Hematopoietic multipotent progenitor cell (in vitro differentiated cells): ENCODE measurements around the gene NTNG2. TPM values are rescaled to one million over a fixed set of nuclear protein-coding genes. Genes with fewer than 3 reads are reported as not detected.

ENCODE experiments used
- DNase-seq, 3 donors: peaks; one replicate each; pipeline ENCODE4 v3.0.0-alpha.2; 2011 to 2015; ENCODE audit warnings: low read depth in 2 of 3, low spot score in 2 of 3
- total RNA-seq: library from RNA; depleted of rRNA; stranded (reverse); fragments of >200 nt; gene quantifications from one replicate; pipeline ENCODE4 v1.2.3, GENCODE V29; 2012

NTNG2 gene
- total RNA-seq, 1 donor: 22.1 TPM

- DNase-seq: no peak
Measured at GRCh38 chr9:132244582-132245455, 83.0 kb downstream of the NTNG2 start.

GRCh38 chr9:132245465-132245864 lies 83.6 kb downstream of the NTNG2 start:
- DNase-seq: no peak

GRCh38 chr9:132247942-132248341 lies 86.1 kb downstream of the NTNG2 start:
- no peak for DNase-seq

GRCh38 chr9:132249123-132249522 lies 87.3 kb downstream of the NTNG2 start:
- DNase-seq: no peak

GRCh38 chr9:132249690-132250089 lies 87.8 kb downstream of the NTNG2 start:
- DNase-seq: no peak

GRCh38 chr9:132250324-132251262 lies 88.7 kb downstream of the NTNG2 start:
- DNase-seq: no peak

- DNase-seq: no peak
Measured at GRCh38 chr9:132260846-132261245, 99.0 kb downstream of the NTNG2 start.

- no peak for DNase-seq
Measured at GRCh38 chr9:132266017-132266416, 104.2 kb downstream of the NTNG2 start.

- DNase-seq: no peak
Measured at GRCh38 chr9:132267660-132268059, 105.8 kb downstream of the NTNG2 start.

GRCh38 chr9:132268725-132269352 lies 107.0 kb downstream of the NTNG2 start:
- peak; percentile 57 to 86 (median 64) for DNase-seq

GRCh38 chr9:132269704-132270516 lies 108.1 kb downstream of the NTNG2 start:
- peak in 1 of 3 donors; percentile 39 for DNase-seq

GRCh38 chr9:132274861-132275260 lies 113.0 kb downstream of the NTNG2 start:
- DNase-seq: no peak

- DNase-seq: no peak
Measured at GRCh38 chr9:132283165-132283564, 121.3 kb downstream of the NTNG2 start.

- DNase-seq: no peak
Measured at GRCh38 chr9:132283863-132284262, 122.0 kb downstream of the NTNG2 start.

- no peak for DNase-seq
Measured at GRCh38 chr9:132287256-132287760, 125.5 kb downstream of the NTNG2 start.

- DNase-seq: no peak
Measured at GRCh38 chr9:132288361-132288760, 126.5 kb downstream of the NTNG2 start.

GRCh38 chr9:132288966-132289365 lies 127.1 kb downstream of the NTNG2 start:
- no peak for DNase-seq

- peak in 2 of 3 donors; percentile 14 to 45 for DNase-seq
Measured at GRCh38 chr9:132293145-132293721, 131.4 kb downstream of the NTNG2 start.
